NCI-H524 treated with DMSO at 0.1 percent for 48 hours (cell line): ENCODE data around the gene CAMTA1.

Experiments
- DNase-seq: peaks from one replicate; lab custom pipeline; 2025; lab: John Stamatoyannopoulos, UW

Gene CAMTA1

DNA sequence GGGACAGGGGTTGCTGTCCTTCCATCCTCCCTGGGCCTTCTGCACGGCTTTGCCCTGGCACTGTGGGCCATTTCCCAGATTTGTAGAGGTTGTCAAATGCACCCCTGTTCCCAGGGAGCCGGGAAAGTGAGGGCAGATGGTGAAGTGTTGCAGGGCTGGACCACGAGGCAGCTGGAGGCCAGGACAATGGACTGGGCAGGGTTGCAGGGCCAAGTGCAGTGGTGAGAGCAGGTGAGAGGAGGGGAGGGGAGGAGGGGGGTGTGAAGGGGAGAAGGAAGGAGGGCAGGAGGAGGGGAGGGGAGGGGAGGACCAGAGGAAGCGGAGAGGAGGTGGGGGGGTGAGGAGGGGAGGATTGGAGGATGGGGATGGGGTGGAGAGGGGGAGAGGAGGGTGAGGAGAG, 443.9 kb downstream of the CAMTA1 start:
- DNase-seq: no peak

DNA sequence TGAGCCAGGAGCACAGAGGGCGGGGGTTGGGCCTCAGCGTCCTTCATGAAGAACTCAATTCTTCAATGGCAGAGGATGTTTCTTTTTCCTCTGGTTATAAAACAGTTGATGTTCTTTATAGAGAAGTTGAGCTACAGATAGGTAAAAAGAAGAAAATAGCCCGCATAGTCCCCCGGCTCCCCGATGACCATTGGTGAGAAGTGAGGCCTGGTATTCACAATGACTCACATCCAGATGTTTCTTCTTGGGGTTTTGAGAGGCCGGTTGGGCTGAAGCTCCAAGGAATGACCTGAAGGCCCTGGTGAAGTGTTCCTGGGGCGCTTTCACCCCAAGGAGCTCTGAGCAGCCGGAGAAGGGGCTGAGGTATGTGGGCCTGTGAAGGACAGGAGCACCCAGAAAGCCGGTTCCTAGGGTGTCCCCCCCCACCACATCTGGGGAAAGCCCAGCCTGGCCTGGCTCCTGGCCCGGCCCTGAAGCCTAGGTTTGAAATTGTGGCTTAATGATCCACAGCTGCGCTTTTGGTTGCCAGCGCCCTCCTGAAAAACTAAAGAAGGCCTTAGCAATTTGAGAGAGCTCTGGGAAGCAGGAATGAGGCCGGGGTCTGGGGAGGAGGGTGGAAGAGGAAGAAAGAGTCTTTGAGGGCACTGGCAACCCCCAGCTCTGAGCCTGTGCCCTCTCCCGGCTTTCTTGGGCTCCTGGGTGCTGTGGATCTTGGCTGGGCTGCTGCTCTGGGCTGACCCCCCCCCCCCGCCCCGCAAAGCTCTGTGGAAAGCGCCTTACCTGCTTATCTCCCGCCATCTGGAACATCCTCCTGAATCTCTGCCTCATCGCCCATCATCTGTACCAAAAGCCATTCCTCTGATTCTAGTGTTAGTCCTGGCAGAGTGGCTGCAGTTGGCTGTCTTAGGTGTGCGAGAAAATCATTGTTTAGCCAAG, 444.7 kb downstream of the CAMTA1 start:
- DNase-seq: peak; percentile 6

DNA sequence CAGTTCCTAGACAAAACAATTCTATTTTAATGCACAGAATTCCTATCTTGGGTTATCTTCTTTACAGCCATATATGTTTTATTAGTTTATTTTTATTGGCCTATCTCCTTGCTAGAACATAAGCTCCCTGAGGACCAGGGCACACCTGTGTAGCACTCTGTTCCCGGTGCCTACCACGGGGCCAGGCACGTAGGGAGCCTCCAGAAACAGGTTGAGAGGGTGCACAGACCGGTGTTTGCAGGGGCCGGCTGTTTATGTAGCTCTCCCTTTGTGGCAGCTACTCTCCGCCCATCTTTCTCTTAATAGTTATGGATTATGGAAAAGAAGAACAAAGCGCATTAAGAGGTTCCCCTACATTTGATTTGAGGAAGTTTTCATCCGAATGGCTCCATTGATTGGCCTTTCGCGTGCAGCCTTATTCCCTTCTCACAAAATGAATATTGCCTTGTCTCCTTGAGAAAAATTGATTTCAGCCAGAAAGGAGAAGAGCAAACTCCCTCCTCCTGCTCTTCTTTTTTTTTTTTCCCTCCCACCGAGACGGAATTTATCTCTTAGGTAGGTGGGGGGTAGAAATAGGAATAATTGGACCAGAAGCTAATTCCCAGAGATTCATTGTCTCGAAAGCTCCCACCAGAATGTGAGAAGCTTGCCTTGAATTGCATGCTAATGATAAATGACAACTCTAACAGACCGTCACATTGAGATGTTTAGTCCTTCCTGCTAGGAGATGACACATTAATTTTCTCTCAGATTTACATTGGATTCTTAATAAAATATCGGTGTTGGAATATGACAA, 447.4 kb downstream of the CAMTA1 start:
- no peak for DNase-seq

DNA sequence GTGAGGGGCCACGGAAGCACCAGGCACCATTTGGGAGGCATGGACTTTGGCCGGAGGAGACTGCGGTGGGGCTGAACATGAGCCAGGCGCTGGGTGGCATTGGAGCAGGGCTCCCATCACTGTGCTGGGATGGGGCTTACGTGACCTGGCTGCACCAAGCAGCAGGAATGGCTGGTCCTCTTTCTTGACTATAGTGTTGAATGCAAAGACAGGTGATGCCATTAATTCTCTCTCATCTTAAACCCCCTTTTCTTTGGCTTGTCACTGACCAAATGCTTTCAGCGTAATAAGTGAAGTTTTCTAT, 447.9 kb downstream of the CAMTA1 start:
- DNase-seq: no peak

DNA sequence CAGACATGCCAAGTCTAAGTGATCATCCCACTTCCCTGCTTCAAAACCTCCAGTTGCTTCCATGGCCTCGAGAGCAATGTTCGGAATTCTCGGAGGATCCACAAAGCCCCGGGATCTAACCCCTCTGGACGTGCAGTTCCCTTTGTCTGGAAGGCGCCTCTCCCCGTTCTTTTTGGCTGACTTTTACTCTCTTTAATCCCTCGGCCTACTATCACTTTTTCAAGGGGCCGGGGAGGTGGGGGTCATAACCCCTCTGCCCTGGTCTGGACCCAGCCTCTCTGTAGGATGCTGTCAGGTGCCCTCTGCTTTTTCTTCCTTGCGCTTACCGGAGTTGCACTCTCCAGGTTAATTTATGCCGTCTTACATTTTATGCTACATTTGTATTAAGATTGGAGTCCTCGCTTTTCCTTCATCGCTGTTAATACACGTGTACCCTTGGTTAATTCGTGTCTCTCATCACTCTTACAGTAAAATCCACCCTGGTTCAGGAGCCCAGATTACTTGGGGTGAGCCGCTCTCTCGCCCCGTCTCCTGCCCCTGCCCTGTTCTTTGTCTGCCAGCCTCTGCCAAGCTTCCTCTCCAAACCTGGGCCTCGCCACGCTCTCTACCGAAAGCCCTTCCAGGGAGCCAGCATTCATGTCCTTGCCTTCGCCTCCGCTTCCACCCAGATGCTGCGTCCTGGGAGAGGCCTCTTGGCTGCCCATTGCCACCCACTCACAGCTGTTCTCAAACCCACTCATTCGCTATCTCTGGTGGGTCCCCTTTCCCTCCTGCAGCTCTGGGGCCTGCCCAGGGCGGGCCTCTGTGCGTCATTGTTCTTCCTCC, 448.6 kb downstream of the CAMTA1 start:
- DNase-seq: no peak

DNA sequence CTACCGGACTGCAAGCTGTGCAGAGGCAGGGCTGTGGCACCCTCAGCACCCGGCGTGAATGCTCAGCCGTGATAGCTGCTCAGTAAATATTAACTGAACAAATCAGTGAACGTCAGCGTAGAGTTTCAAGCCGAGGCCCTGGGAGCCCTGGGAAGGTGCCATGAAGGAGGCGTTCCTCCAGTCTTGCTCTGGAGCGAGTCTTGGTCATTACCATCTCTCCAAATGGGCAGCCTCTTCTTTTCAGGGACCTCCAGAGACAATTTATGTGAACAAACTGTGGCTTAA, 449.2 kb downstream of the CAMTA1 start:
- no peak for DNase-seq

DNA sequence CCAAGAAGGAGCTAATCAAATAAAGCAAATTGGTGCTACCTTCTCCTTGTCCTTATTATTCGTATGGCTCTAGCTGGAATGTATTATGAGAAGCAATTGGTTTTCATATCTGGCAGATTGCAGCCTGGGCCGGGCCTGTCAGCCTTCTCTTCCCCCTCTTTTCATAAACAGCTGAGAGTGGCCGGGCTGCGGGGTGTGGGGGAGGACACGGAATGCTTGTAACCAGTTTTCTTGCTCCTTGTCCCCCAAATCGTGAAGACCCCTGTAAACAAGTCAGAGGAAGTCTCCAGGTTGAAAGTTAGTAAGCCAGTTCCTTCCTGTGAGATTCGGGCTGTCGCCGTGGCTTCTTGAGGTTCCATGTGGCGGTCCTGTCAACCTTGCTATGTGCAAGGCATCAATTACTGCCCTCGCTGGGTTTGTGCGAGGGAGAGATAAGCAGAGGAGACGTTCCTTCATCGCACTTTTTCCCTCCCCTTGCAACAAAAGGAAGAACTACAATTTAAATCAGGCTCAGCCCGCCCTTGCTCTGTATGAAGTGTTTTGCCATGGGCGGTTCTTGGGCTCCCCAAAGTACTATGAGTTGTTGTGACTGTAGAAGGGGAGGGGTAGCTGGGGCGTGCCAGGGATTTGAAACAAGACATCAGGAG, 450.7 kb downstream of the CAMTA1 start:
- no peak for DNase-seq

DNA sequence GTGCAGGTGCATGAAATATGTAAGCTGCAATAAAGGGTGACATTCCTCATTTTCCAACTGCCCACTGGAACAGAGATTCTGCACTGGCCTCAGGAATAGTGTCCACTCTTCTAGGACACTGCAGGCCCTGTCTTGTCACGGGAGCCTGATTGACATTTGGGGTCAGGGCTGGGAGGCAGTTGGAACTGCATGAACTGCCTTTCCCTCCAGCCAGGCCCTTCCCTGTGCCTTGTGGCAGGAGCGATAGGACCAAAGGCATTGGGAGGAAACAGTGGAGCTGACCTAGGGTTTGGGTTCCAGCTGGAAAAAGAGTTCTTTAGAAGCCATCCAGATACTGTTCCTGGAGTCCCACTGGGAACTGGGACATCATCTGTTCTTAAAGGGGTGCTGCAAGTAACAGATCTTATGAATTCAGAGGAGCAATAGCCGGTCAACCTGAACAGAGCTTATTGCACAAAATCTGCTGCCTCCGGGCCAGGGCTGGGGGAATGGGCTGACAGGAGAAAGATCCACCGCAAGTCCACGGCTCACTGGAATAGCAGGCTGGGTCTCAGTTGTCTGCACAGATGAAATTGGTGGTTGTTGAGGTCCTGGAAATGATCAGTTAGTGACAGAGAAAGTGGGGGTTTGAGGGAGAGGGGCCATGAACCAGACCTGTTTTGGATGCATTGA, 451.7 kb downstream of the CAMTA1 start:
- DNase-seq: no peak

DNA sequence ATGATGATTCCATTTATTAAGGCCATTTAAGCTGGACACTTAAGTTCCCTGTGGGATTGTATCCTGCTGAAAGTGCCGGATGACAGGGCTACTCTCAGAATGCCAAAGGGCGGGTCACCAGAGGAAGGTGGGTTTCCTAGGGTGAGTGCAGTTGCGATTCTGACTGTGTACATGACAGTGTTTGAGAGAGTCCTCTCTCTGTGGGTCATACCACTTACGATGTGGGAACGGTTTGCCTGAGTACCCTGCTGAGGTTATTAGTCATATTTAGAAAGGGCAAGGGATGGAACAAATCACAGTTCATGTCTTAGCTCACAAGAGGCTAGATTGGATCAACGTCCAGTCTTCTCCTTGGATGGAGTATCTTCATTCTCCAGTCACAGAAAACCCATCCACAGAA, 461.9 kb downstream of the CAMTA1 start:
- no peak for DNase-seq

DNA sequence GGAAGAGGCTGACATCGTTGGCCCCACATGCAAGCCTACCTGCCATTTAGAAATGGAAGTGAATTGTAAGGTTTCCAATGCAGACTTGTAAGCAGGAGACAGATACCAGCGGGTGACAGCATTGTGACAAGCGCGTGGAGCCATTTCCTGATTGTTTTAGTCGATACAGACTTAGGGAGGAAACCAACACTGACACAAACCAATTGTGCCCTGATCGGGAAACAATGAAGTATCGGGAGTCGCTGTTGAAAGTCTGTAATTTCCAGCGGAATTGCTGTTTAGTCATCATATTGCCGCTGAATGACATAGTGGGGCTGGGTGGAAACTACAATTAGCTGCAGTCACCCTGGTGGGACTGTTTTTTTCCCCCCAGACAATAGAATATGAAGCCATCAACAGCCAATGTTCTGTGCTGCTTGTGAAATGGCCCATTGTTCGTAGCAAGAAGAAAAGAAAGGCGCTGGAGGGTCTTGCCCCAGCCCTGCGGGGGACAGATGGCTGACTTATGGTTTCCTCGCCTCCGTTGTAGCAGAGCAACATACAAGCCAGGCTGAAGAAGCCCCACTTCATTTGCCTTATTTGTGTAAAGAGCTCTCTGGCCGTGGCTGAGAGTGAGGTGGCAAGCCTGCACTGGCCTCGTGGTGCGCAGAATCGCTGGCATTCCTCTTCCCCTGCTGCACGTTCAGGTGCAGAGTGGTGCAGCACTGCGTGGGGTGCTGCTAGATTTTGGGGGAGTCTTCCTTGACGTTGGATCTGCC, 462.7 kb downstream of the CAMTA1 start:
- DNase-seq: no peak

DNA sequence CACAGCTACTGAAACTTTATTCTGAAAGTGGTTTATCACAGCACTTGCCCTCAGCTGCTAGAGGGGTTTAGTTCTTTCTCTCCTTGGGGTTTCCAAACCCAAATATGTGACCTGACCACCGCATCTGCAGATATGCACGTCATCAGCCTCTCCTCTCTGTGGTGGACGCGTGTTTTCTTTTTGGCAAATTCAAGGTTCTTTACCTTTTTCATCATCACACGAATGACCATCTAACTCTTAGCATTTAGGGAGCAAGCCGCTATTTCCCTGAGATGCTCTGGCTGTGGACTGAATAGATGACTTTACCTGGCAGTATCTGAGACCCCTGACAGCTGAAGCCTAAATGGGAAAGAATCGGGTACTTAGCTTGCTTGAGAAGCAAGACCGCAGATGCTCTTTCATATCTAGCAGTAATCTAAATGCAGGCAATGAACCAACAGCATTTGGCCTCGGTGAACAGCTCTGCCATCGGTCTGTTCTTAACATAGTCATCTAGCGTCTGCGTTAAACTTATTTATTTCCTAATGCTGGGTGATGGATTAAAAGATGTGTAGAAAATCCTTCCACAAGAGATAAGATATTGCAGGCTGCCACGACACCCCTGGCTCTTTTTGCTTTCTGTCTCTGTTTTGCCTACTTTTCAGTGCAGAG, 463.4 kb downstream of the CAMTA1 start:
- no peak for DNase-seq

DNA sequence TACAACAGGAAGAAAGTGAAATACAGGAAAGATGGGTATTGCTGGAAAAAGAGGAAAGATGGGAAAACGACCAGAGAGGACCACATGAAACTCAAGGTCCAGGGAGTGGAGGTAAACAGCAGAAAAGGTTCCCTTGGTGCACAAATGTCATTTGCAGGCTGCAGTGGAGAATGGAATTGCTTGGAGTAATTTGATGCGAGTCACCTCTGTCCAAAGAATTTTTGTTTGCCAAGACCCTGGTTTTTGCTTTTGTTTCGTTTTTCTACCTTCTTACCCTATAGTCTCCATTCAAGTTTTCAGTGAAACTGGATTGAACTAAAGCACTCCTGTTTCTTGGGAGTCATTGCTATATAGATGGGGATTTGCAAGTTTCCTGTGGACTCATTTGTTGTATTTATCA, 464.3 kb downstream of the CAMTA1 start:
- DNase-seq: no peak

DNA sequence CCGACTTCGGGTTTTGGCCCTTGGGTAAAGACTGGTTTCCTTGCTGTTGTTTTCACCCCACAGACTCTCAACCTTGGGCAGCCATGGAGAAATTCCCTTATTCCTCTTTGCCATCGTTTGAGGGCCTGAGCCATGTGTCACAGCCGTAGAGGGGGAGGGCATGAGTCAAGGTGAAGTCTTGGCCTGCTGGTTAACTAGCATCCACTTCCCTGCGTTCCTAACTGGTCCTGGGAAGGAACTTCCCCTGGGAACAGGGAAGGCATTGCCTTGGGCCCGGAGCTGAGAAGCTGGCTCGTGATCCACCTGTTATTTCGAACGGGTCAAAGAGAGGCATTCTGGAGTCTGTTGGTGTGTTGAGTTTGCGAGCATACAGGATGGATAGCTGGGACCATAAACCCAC, 464.9 kb downstream of the CAMTA1 start:
- DNase-seq: no peak

DNA sequence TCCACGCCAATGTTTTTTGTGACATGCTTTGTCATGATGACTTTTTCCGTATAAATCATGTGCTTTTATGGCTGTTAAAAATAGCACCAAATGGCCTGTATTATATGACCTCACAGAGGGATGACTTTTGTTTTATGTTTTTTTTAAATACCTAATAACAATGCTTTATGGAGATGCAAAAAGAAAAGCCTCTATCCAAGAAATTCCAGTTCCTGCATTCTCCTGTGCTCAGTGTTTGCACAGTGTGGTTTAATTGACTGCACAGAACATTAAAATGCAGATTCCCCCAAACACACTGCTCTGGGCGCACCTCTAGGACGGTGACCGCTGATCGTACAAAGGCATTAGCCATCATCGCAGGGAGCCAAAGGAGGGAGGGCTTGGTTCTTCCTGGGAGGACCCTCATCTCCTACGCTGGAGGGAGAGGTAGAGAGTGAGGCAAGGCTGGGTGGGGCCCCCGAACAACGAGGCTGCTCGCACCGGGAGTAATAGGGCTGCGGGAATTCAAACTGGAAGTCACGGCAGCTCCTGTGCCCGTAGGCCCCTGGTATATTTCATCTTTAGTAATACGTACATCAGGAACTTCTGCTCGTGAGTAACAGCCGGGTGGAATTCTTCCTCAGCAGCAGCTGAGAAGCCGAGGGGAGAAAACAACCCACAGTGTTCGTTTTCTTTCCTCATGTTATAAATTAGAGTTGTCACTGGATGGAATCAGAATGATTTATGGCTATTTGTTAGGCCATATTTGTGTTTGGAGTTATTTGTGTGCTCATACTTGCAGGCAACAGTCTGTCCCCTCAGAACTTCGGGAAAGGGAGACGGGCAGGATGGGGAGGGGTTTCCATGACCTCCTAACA, 465.6 kb downstream of the CAMTA1 start:
- DNase-seq: no peak

DNA sequence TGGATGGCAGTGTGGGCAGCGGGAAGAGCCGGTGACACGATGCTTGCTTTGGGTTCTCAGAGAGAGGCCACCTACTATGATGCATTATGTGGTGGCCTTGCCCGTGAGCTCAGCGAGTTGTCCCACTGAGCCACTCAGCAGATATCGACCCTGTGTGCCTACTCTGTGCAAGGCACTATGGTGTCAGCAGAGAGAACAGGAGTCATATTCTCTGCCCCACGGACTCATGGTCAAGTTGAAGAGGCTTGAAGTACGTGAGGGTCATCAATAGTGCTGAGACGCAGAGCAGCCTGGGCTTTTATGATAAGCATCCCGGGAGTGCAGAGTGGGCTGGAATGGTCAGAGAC, 466.2 kb downstream of the CAMTA1 start:
- DNase-seq: no peak

DNA sequence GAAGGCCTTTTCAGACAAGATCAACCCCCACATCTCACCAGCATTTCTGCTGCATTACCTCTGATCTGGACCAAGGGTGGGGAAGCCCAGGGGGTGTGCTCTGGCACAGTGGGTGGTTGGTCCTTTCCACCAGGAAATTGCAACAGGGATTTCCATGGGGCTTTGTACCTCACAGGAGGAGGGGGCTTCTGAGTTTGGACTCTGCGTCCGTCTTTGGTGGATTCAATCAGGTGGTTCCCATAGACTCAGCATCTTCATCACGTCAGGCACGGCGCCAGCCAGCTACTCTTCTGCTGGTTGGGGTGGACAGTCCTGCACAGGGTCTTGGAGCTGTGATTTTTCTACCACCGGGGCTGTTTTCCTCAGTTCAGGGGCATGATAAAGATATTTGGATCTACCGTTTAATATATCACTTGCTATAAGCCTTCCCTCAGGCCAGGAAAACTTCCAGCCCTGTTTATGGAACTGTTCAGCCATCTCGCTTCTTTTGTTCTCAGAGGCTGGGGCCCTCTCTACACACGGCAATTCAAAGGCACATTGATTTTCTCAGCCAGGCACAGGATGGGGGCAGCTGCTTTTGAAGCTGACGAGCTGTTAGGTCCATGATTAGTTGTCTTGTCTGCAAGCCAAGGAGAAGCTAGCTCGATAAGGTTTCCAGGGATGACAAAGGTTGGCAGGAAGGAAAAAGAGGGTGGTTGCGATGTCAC, 467.3 kb downstream of the CAMTA1 start:
- DNase-seq: no peak

DNA sequence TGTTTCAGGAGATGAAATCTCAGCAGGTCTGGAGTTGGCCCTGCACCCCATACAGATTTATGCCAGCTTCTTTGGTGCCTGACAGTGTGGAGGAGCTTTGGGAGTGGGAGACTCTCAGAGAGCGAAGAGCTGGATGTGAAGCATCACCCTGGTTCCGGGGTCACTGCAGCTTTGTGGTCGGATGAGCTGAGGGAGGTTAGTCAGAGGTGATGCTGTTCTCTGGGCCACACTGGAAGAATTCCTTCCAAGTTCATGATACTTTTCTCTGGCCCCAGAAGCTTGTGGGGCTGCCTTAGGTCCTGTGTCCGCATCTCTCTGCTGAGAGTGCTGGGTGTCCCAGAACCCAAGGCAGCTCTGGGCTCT, 467.8 kb downstream of the CAMTA1 start:
- no peak for DNase-seq

DNA sequence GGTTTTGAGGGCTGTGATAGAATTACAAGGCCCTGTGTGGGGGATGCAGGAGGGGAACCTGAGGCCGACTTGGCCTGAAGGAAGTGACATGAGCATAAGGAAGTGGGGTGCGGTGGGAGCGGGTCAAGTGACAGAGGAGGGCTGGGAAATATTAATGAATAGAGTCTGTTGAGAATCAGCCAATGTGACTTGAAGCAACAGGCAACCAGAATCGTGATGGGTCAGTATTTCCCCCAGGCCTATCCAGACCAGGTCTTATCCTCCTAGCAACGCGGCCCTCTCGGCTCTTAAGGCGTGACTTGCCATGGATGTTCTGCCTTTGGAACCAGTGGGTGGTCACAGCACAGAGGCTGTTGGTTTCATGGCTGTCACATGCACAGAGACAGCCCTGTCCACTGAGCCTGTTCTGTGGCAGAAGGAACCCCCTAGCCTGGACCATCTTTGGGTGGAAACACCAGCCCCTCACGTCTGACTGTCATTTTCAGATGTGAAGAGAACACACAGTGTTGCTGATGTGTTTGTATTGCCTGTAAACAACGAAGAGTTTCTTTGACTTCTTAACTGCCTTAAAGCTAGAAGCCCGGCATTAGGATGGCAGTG, 468.8 kb downstream of the CAMTA1 start:
- DNase-seq: no peak
